Vagina (tissue), 2 donors: ENCODE measurements around the gene TBC1D2. TPM values are rescaled to one million over a fixed set of nuclear protein-coding genes. Genes with fewer than 3 reads are reported as not detected.

Experiments used
- DNase-seq, 2 donors: peaks; one replicate each; pipeline ENCODE4 v3.0.0-alpha.2; 2017; ENCODE audit errors: extremely low spot score in 2 of 2
- H3K27ac ChIP-seq: fragments of 200-600 bp; sonication (generic); one replicate; pipeline ENCODE4 v1.5.1; 2019
- H3K27me3 ChIP-seq: fragments of 200-600 bp; sonication (generic); one replicate; pipeline ENCODE4 v1.5.1; 2019
- H3K36me3 ChIP-seq, 2 donors: fragments of 200-600 bp; sonication (generic); one replicate each; pipeline ENCODE4 v1.5.1; 2017 to 2019
- H3K4me1 ChIP-seq: fragments of 200-600 bp; sonication (generic); one replicate; pipeline ENCODE4 v1.5.1; 2019
- H3K4me3 ChIP-seq, 2 donors: fragments of 200-600 bp; sonication (generic); 1 replicate in 1 of 2; 2 replicates in 1 of 2; pipeline ENCODE4 v1.5.1; 2016 to 2019
- H3K9me3 ChIP-seq: fragments of 200-600 bp; sonication (generic); one replicate; pipeline ENCODE4 v1.5.1; 2019
- POLR2A ChIP-seq, 2 donors: fragments of 450-650 bp; IDR thresholded peaks; one replicate each; pipeline ENCODE4 v1.6.1; 2017; ENCODE audit warnings: antibody characterized with exemption in 2 of 2, mild to moderate bottlenecking in 2 of 2, moderate library complexity in 2 of 2
- POLR2AphosphoS5 ChIP-seq, 2 donors: sonication (generic); formaldehyde crosslinking; IDR thresholded peaks; one replicate each; pipeline ENCODE4 v1.9.0; 2017; ENCODE audit warnings: antibody characterized with exemption in 2 of 2, mild to moderate bottlenecking in 2 of 2, low read depth in 1 of 2; ENCODE audit not compliant: insufficient read depth in 1 of 2
- intact Hi-C: fragments of 100-400 bp; cut with DNase I; formaldehyde crosslinking; loops from one replicate; pipeline ENCODE4 v1.15.1; 2023
- total RNA-seq: library from RNA; depleted of rRNA; stranded (reverse); fragments of >200 nt; gene quantifications from one replicate; pipeline ENCODE4 v1.2.3, GENCODE V29; 2016
- TF ChIP-seq, protein P1 (sequence below), 3 experiments: fragments of 450-650 bp in 2 of 3; fragments of 200-600 bp in 1 of 3; sonication (generic) in 1 of 3; IDR thresholded peaks; one replicate each; pipeline ENCODE4 v1.5.1; 2017 to 2019; ENCODE audit warnings: antibody characterized with exemption in 3 of 3, mild to moderate bottlenecking in 2 of 3, moderate library complexity in 2 of 3

The TBC1D2 gene
- total RNA-seq, 1 donor from 2014 or later, result 28.0 TPM

- peaks cover 0 to 43% of the 10 kb centered on the region in 2 donors for H3K36me3 ChIP-seq
- H3K4me3 ChIP-seq, result no peak overlapping the region
- H3K27ac ChIP-seq, result no peak overlapping the region
- intact Hi-C loops, result no loop called here
- H3K27me3 ChIP-seq, result no peaks in the 10 kb centered on the region
- H3K4me1 ChIP-seq, result no peaks in the 10 kb centered on the region
- no peak for TF ChIP-seq POLR2AphosphoS5 (IDR thresholded peaks at IDR 0.05; ENCODE audit: insufficient read depth in 1 of 2, low read depth in 1 of 2)
- no peak for TF ChIP-seq POLR2A (IDR thresholded peaks at IDR 0.05)
- TF ChIP-seq, protein P1, sequence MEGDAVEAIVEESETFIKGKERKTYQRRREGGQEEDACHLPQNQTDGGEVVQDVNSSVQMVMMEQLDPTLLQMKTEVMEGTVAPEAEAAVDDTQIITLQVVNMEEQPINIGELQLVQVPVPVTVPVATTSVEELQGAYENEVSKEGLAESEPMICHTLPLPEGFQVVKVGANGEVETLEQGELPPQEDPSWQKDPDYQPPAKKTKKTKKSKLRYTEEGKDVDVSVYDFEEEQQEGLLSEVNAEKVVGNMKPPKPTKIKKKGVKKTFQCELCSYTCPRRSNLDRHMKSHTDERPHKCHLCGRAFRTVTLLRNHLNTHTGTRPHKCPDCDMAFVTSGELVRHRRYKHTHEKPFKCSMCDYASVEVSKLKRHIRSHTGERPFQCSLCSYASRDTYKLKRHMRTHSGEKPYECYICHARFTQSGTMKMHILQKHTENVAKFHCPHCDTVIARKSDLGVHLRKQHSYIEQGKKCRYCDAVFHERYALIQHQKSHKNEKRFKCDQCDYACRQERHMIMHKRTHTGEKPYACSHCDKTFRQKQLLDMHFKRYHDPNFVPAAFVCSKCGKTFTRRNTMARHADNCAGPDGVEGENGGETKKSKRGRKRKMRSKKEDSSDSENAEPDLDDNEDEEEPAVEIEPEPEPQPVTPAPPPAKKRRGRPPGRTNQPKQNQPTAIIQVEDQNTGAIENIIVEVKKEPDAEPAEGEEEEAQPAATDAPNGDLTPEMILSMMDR (IDR thresholded peaks at IDR 0.05), result no peak
- H3K9me3 ChIP-seq, result no peaks in the 10 kb centered on the region
- no peak for DNase-seq
Measured at GRCh38 chr9:98231770-98232478, 23.5 kb downstream of the TBC1D2 start.

DNA sequence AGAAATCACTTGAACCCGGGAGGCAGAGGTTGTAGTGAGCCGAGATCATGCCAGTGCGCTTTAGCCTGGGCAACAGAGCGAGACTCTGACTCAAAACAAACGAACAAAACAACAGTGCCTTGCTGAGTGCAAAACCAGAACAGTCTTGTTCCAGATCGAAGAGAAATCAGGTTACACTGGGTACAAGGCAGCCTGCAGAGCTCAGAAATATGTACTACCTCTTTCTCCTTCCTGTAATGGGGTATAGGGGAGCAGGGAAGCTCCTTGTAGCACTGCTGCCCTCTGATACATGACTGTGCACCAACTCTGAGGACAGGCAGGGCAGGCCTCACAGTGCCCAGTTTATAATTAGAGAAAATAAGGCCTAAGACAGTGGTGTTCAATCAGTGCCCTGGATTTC is 24.7 kb downstream of the TBC1D2 start:
- no peak overlapping the region for H3K4me3 ChIP-seq
- no peaks in the 10 kb centered on the region for H3K9me3 ChIP-seq
- no peaks in the 10 kb centered on the region for H3K4me1 ChIP-seq
- TF ChIP-seq, protein P1 (IDR thresholded peaks at IDR 0.05), result no peak
- TF ChIP-seq POLR2A (IDR thresholded peaks at IDR 0.05) (no peak), POLR2AphosphoS5 (IDR thresholded peaks at IDR 0.05; ENCODE audit: insufficient read depth in 1 of 2, low read depth in 1 of 2) (no peak)
- H3K36me3 ChIP-seq, result peaks cover 0 to 48% of the 10 kb centered on the region in 2 donors
- intact Hi-C loops, result no loop called here
- no peaks in the 10 kb centered on the region for H3K27me3 ChIP-seq
- H3K27ac ChIP-seq, result no peak overlapping the region
- no peak for DNase-seq

DNA sequence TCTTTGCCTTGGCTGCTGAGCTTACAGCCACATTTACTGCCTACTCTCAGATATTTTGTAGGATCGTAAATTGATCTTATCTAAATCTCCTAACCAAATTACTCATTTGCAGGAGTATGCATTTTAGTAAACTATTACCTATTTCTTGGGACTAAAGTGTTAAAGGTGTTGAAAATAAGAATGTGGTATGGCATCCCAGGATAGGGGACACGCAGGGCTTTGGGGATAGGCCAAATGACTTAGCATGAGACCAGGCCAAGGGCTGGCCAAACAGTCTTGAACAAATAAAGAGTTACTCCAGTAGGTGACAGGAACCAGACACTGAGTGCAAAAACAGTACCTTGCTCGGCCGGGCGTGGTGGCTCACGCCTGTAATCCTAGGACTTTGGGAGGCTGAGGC is 25.1 kb downstream of the TBC1D2 start:
- no peak for DNase-seq
- H3K4me3 ChIP-seq, result no peak overlapping the region
- H3K27me3 ChIP-seq, result no peaks in the 10 kb centered on the region
- H3K36me3 ChIP-seq, result peaks cover 0 to 48% of the 10 kb centered on the region in 2 donors
- no peaks in the 10 kb centered on the region for H3K9me3 ChIP-seq
- TF ChIP-seq POLR2AphosphoS5 (IDR thresholded peaks at IDR 0.05; ENCODE audit: insufficient read depth in 1 of 2, low read depth in 1 of 2) (no peak), POLR2A (IDR thresholded peaks at IDR 0.05) (no peak)
- TF ChIP-seq, protein P1 (IDR thresholded peaks at IDR 0.05), result no peak
- H3K4me1 ChIP-seq, result no peaks in the 10 kb centered on the region
- intact Hi-C loops, result no loop called here
- H3K27ac ChIP-seq, result no peak overlapping the region

GRCh38 chr9:98229620-98230019 is 25.8 kb downstream of the TBC1D2 start:
- intact Hi-C loops, result no loop called here
- Histone ChIP-seq H3K27me3 (no peaks in the 10 kb centered on the region), H3K36me3 (peaks cover 0 to 48% of the 10 kb centered on the region in 2 donors), H3K9me3 (no peaks in the 10 kb centered on the region), H3K4me1 (no peaks in the 10 kb centered on the region), H3K27ac (no peak overlapping the region), H3K4me3 (no peak overlapping the region)
- TF ChIP-seq POLR2AphosphoS5 (IDR thresholded peaks at IDR 0.05; ENCODE audit: insufficient read depth in 1 of 2, low read depth in 1 of 2) (no peak), POLR2A (IDR thresholded peaks at IDR 0.05) (no peak)
- TF ChIP-seq, protein P1 (IDR thresholded peaks at IDR 0.05), result no peak
- no peak for DNase-seq

GRCh38 chr9:98229090-98229395 is 26.4 kb downstream of the TBC1D2 start:
- intact Hi-C loops, result no loop called here
- Histone ChIP-seq H3K27ac (no peak overlapping the region), H3K27me3 (no peaks in the 10 kb centered on the region), H3K36me3 (peaks cover 0 to 48% of the 10 kb centered on the region in 2 donors), H3K4me3 (no peak overlapping the region), H3K9me3 (no peaks in the 10 kb centered on the region), H3K4me1 (no peaks in the 10 kb centered on the region)
- TF ChIP-seq POLR2AphosphoS5 (IDR thresholded peaks at IDR 0.05; ENCODE audit: insufficient read depth in 1 of 2, low read depth in 1 of 2) (no peak), POLR2A (IDR thresholded peaks at IDR 0.05) (no peak)
- TF ChIP-seq, protein P1 (IDR thresholded peaks at IDR 0.05), result no peak
- no peak for DNase-seq
